ENCODE measurements around the gene UBE2Z.

GRCh38 chr17:48871551-48872351, 36.5 kb upstream of the UBE2Z start:
- TF ChIP-seq GTF2F1 (IDR thresholded peaks at IDR 0.05; ENCODE audit: borderline replicate concordance, low read depth, low read length) (no peak), ASH2L (IDR thresholded peaks at IDR 0.05; ENCODE audit: low read length) (no peak), RNF2 (IDR thresholded peaks at IDR 0.05; ENCODE audit: borderline replicate concordance, low read depth, low read length, missing control alignments, poor library complexity, severe bottlenecking) (no peak), CHD1 (IDR thresholded peaks at IDR 0.05; ENCODE audit: low read depth, low read length) (no peak), CHD7 (IDR thresholded peaks at IDR 0.05; ENCODE audit: insufficient replicate concordance, low read length) (no peak), CTCF (IDR thresholded peaks at IDR 0.05; ENCODE audit: control extremely low read depth in 1 of 3, insufficient read depth in 1 of 3, low read depth in 1 of 3, low read length in 3 of 3) (no peak)
